Measurements from ENCODE around the gene BICDL2. TPM values are rescaled to one million over a fixed set of nuclear protein-coding genes. Genes with fewer than 3 reads are reported as not detected.

The BICDL2 gene
- total and polyA plus RNA-seq, 2 of the 8 experiments (the other 6 are each of a cell fraction or from before 2014, with no cell fraction given), result 7.3 to 15.9 TPM

- TF ChIP-seq E2F6 (IDR thresholded peaks at IDR 0.05) (peak; percentile 60; the same call in 1 of the 2 replicates), CBX5 (IDR thresholded peaks at IDR 0.05; ENCODE audit: low read depth, low read length) (no peak), BACH1 (IDR thresholded peaks at IDR 0.05; ENCODE audit: low read length) (peak; percentile 59), GTF2F1 (IDR thresholded peaks at IDR 0.05; ENCODE audit: borderline replicate concordance, low read depth, low read length) (peak; percentile 61; the same call in 1 of the 2 replicates), HDAC2 (IDR thresholded peaks at IDR 0.05; ENCODE audit: borderline replicate concordance in 1 of 2, low read depth in 2 of 2, low read length in 2 of 2) (peak in 1 of 2 experiments; percentile 63; a peak in 1 of 4 replicates), ZNF274 (IDR thresholded peaks at IDR 0.05; ENCODE audit: borderline replicate concordance, extremely low read depth, low read length) (no peak), CHD2 (IDR thresholded peaks at IDR 0.05; ENCODE audit: low read length) (peak; percentile 87), ASH2L (IDR thresholded peaks at IDR 0.05; ENCODE audit: low read length) (peak; percentile 71), HDAC6 (IDR thresholded peaks at IDR 0.05; ENCODE audit: low read depth, low read length) (no peak)
These were observed 12.9 kb downstream of the BICDL2 start, which contains the start of the genes HCFC1R1 and THOC6 (continued) for GRCh38 chr16:3023669-3024478.

All from H1 (cell line).